Vagina (tissue), 2 donors: ENCODE results near the gene PLEKHH3. TPM values are rescaled to one million over a fixed set of nuclear protein-coding genes. Genes with fewer than 3 reads are reported as not detected.

Experiments
- DNase-seq, 2 donors: peaks; one replicate each; pipeline ENCODE4 v3.0.0-alpha.2; 2017; ENCODE audit errors: extremely low spot score in 2 of 2
- H3K27ac ChIP-seq: fragments of 200-600 bp; sonication (generic); one replicate; pipeline ENCODE4 v1.5.1; 2019
- H3K27me3 ChIP-seq: fragments of 200-600 bp; sonication (generic); one replicate; pipeline ENCODE4 v1.5.1; 2019
- H3K36me3 ChIP-seq, 2 donors: fragments of 200-600 bp; sonication (generic); one replicate each; pipeline ENCODE4 v1.5.1; 2017 to 2019
- H3K4me1 ChIP-seq: fragments of 200-600 bp; sonication (generic); one replicate; pipeline ENCODE4 v1.5.1; 2019
- H3K4me3 ChIP-seq, 2 donors: fragments of 200-600 bp; sonication (generic); 1 replicate in 1 of 2; 2 replicates in 1 of 2; pipeline ENCODE4 v1.5.1; 2016 to 2019
- H3K9me3 ChIP-seq: fragments of 200-600 bp; sonication (generic); one replicate; pipeline ENCODE4 v1.5.1; 2019
- POLR2A ChIP-seq, 2 donors: fragments of 450-650 bp; IDR thresholded peaks; one replicate each; pipeline ENCODE4 v1.6.1; 2017; ENCODE audit warnings: antibody characterized with exemption in 2 of 2, mild to moderate bottlenecking in 2 of 2, moderate library complexity in 2 of 2
- POLR2AphosphoS5 ChIP-seq, 2 donors: sonication (generic); formaldehyde crosslinking; IDR thresholded peaks; one replicate each; pipeline ENCODE4 v1.9.0; 2017; ENCODE audit warnings: antibody characterized with exemption in 2 of 2, mild to moderate bottlenecking in 2 of 2, low read depth in 1 of 2; ENCODE audit not compliant: insufficient read depth in 1 of 2
- intact Hi-C: fragments of 100-400 bp; cut with DNase I; formaldehyde crosslinking; loops from one replicate; pipeline ENCODE4 v1.15.1; 2023
- total RNA-seq: library from RNA; depleted of rRNA; stranded (reverse); fragments of >200 nt; gene quantifications from one replicate; pipeline ENCODE4 v1.2.3, GENCODE V29; 2016
- TF ChIP-seq, protein P1 (sequence below), 3 experiments: fragments of 450-650 bp in 2 of 3; fragments of 200-600 bp in 1 of 3; sonication (generic) in 1 of 3; IDR thresholded peaks; one replicate each; pipeline ENCODE4 v1.5.1; 2017 to 2019; ENCODE audit warnings: antibody characterized with exemption in 3 of 3, mild to moderate bottlenecking in 2 of 3, moderate library complexity in 2 of 3

Gene PLEKHH3
- total RNA-seq, 1 donor from 2014 or later: 44.9 TPM

DNA sequence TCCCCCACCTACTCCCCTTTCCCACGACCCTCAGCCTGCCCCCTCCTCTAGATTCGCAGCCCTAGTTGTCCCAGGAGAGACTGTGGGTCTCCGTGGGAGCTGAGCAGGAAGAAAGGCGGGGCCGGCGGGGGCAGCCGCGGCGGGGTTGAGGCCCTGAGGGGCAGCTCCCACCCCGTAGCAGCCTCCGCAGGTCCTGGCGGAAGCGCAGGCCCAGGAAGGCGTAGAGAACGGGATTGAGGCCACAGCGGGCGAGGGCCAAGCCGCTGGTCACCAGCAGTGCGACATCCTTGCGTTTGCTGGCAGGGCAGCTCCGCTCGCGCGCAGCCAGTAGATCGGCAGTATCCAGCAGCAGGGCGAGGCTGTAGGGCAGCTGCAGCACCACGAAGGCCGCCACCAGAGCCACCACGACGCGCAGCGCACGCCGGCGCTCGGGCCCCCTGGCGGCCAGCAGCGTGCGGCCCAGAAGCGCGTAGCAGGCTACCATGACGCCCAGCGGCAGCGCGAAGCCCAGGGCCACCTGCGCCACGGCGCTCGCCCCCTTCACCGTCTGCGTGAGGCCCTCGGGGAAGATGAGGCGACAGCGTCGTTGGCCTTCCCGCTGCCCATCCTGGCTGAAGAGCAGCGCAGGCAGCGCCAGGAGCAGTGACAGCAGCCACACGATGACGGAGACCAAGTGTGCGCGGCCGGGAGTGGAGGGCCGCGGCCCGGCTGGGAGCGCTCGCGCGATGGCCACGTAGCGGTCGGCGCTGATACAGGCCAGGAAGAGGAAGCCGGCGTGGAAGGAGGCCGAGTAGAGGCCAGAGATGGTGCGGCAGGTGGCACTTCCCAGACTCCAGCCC, 2.9 kb upstream of the PLEKHH3 start:
- intact Hi-C loops: loop anchor here (1.0 to 2.0 kb wide), 2 partner anchors 101 to 105 kb away; no protein-coding TSS in a partner anchor

GRCh38 chr17:42678951-42679491, 2.2 kb upstream of the PLEKHH3 start:
- intact Hi-C loops: loop anchor here (2.0 kb wide), 1 partner anchor 100 kb away; no protein-coding TSS in a partner anchor
- Histone ChIP-seq H3K36me3 (no peaks in the 10 kb centered on the region), H3K4me1 (peaks cover 80% of the 10 kb centered on the region), H3K9me3 (no peaks in the 10 kb centered on the region), H3K4me3 (peak overlapping the region; percentile 70 to 92), H3K27me3 (no peaks in the 10 kb centered on the region), H3K27ac (peak overlapping the region; percentile 98)
- TF ChIP-seq POLR2A (IDR thresholded peaks at IDR 0.05) (no peak), POLR2AphosphoS5 (IDR thresholded peaks at IDR 0.05; ENCODE audit: insufficient read depth in 1 of 2, low read depth in 1 of 2) (no peak)
- TF ChIP-seq, protein P1, sequence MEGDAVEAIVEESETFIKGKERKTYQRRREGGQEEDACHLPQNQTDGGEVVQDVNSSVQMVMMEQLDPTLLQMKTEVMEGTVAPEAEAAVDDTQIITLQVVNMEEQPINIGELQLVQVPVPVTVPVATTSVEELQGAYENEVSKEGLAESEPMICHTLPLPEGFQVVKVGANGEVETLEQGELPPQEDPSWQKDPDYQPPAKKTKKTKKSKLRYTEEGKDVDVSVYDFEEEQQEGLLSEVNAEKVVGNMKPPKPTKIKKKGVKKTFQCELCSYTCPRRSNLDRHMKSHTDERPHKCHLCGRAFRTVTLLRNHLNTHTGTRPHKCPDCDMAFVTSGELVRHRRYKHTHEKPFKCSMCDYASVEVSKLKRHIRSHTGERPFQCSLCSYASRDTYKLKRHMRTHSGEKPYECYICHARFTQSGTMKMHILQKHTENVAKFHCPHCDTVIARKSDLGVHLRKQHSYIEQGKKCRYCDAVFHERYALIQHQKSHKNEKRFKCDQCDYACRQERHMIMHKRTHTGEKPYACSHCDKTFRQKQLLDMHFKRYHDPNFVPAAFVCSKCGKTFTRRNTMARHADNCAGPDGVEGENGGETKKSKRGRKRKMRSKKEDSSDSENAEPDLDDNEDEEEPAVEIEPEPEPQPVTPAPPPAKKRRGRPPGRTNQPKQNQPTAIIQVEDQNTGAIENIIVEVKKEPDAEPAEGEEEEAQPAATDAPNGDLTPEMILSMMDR (IDR thresholded peaks at IDR 0.05): no peak
- DNase-seq: no peak

More for the DNA sequence above, 2.9 kb upstream of the PLEKHH3 start:
- peak overlapping the region; percentile 70 to 92 for H3K4me3 ChIP-seq
- peaks cover 78% of the 10 kb centered on the region for H3K4me1 ChIP-seq
- no peaks in the 10 kb centered on the region for H3K36me3 ChIP-seq
- DNase-seq: no peak
- no peaks in the 10 kb centered on the region for H3K27me3 ChIP-seq
- peak overlapping the region; percentile 98 for H3K27ac ChIP-seq
- no peaks in the 10 kb centered on the region for H3K9me3 ChIP-seq
- TF ChIP-seq, protein P1 (IDR thresholded peaks at IDR 0.05): peak; percentile 54 to 89 (median 88)
- TF ChIP-seq POLR2AphosphoS5 (IDR thresholded peaks at IDR 0.05; ENCODE audit: insufficient read depth in 1 of 2, low read depth in 1 of 2): peak; percentile 32 to 65
- TF ChIP-seq POLR2A (IDR thresholded peaks at IDR 0.05): no peak

- Histone ChIP-seq H3K4me1 (peaks cover 80% of the 10 kb centered on the region), H3K4me3 (peak overlapping the region; percentile 70 to 92), H3K36me3 (peaks cover 0 to 7% of the 10 kb centered on the region in 2 donors), H3K27me3 (no peaks in the 10 kb centered on the region), H3K9me3 (no peaks in the 10 kb centered on the region), H3K27ac (peak overlapping the region; percentile 98)
- TF ChIP-seq, protein P1 (IDR thresholded peaks at IDR 0.05): no peak
- TF ChIP-seq POLR2A (IDR thresholded peaks at IDR 0.05) (peak in 1 of 2 donors; percentile 45), POLR2AphosphoS5 (IDR thresholded peaks at IDR 0.05; ENCODE audit: insufficient read depth in 1 of 2, low read depth in 1 of 2) (peak; percentile 16 to 66)
- peak in 1 of 2 donors; percentile 95 for DNase-seq
- intact Hi-C loops: loop anchor here (2.0 kb wide), 1 partner anchor 99 kb away; no protein-coding TSS in a partner anchor
Observed at GRCh38 chr17:42677921-42678781, 1.4 kb upstream of the PLEKHH3 start.

GRCh38 chr17:42677012-42677857, 441 bp upstream of the PLEKHH3 start:
- no peaks in the 10 kb centered on the region for H3K27me3 ChIP-seq
- DNase-seq: peak; percentile 99 to 100
- H3K4me1 ChIP-seq: peaks cover 81% of the 10 kb centered on the region
- intact Hi-C loops: no loop called here
- TF ChIP-seq POLR2A (IDR thresholded peaks at IDR 0.05) (no peak), POLR2AphosphoS5 (IDR thresholded peaks at IDR 0.05; ENCODE audit: insufficient read depth in 1 of 2, low read depth in 1 of 2) (peak in 1 of 2 donors; percentile 85)
- TF ChIP-seq, protein P1 (IDR thresholded peaks at IDR 0.05): no peak
- peaks cover 0 to 13% of the 10 kb centered on the region in 2 donors for H3K36me3 ChIP-seq
- peak overlapping the region; percentile 86 to 92 for H3K4me3 ChIP-seq
- H3K27ac ChIP-seq: peak overlapping the region; percentile 98
- no peaks in the 10 kb centered on the region for H3K9me3 ChIP-seq
